Activated naive CD8-positive, alpha-beta T cell treated with anti-CD3 and anti-CD28 coated beads, Interleukin-2, amount 50 U/mL, for 16 hours (primary cell): ENCODE data around the gene NHSL2.

Source experiments
- DNase-seq: peaks from one replicate; pipeline ENCODE4 v3.0.0-alpha.2; 2020; ENCODE audit warnings: low read depth, low spot score

NHSL2 gene

GRCh38 chrX:72128881-72129280, 218.2 kb downstream of the NHSL2 start:
- no peak for DNase-seq

- no peak for DNase-seq
Measured at GRCh38 chrX:72129661-72130060, 219.0 kb downstream of the NHSL2 start.

GRCh38 chrX:72130156-72130761, 219.6 kb downstream of the NHSL2 start:
- no peak for DNase-seq

GRCh38 chrX:72130762-72131250, 220.2 kb downstream of the NHSL2 start:
- no peak for DNase-seq

GRCh38 chrX:72131317-72132294, 221.0 kb downstream of the NHSL2 start, which contains the start of gene RTL5:
TSS of gene RTL5 (minus strand) at chrX:72131915.
- no peak for DNase-seq

- no peak for DNase-seq
Measured at GRCh38 chrX:72132456-72132855, 221.8 kb downstream of the NHSL2 start.

- DNase-seq = no peak
Measured at GRCh38 chrX:72133851-72134546, 223.4 kb downstream of the NHSL2 start.

- no peak for DNase-seq
Measured at GRCh38 chrX:72137846-72138495, 227.3 kb downstream of the NHSL2 start.

GRCh38 chrX:72139538-72139937, 228.9 kb downstream of the NHSL2 start:
- no peak for DNase-seq

GRCh38 chrX:72141372-72142004, 230.8 kb downstream of the NHSL2 start:
- DNase-seq = no peak

GRCh38 chrX:72142094-72142793, 231.6 kb downstream of the NHSL2 start:
- no peak for DNase-seq

GRCh38 chrX:72142794-72143608, 232.4 kb downstream of the NHSL2 start:
- no peak for DNase-seq

GRCh38 chrX:72143609-72143907, 232.9 kb downstream of the NHSL2 start:
- DNase-seq = no peak

- DNase-seq = no peak
Measured at GRCh38 chrX:72145181-72145580, 234.5 kb downstream of the NHSL2 start.

- DNase-seq = no peak
Measured at GRCh38 chrX:72146527-72146926, 235.9 kb downstream of the NHSL2 start.

GRCh38 chrX:72158773-72159172, 248.1 kb downstream of the NHSL2 start:
- no peak for DNase-seq

GRCh38 chrX:72159769-72160168, 249.1 kb downstream of the NHSL2 start:
- no peak for DNase-seq

GRCh38 chrX:72165551-72165950, 254.9 kb downstream of the NHSL2 start:
- no peak for DNase-seq

- DNase-seq = no peak
Measured at GRCh38 chrX:72169008-72169728, 258.5 kb downstream of the NHSL2 start.
